H1 (cell line): ENCODE data around the gene FLOT1. TPM values are rescaled to one million over a fixed set of nuclear protein-coding genes. Genes with fewer than 3 reads are reported as not detected.
"Not testable (repeated sequence)": the region's sequence is repeated elsewhere in the genome, so short reads cannot be mapped to it uniquely, and the experiment has no call there.

ENCODE experiments used
- CTCF ChIA-PET: fragments of 300-600 bp; sonication (Branson Sonifier 250); formaldehyde crosslinking; loops from one replicate; lab custom pipeline; 2021; ENCODE audit not compliant: partially characterized antibody; lab: Charles Lee
- POLR2A ChIA-PET: fragments of 300-600 bp; sonication (Branson Sonifier 250); formaldehyde crosslinking; loops from one replicate; lab custom pipeline; 2021; ENCODE audit warnings: inconsistent platforms; ENCODE audit not compliant: partially characterized antibody; lab: Charles Lee
- DNase-seq, 2 experiments: peaks; one replicate each; pipeline versions ENCODE4 v3.0.0 to v3.0.0-alpha.2; 2010 to 2022; ENCODE audit warnings: low spot score in 2 of 2, low read depth in 1 of 2, mixed read lengths in 1 of 2
- FAIRE-seq: peaks from 2 replicates; lab custom pipeline; 2011; peaks lifted over from hg19 to GRCh38; lab: Jason Lieb, UNC
- H2AFZ ChIP-seq: 2 replicates; pipeline ENCODE4 v1.8.1; 2012; ENCODE audit warnings: low read length, inconsistent platforms
- H2AK5ac ChIP-seq: 2 replicates; pipeline ENCODE4 v1.6.1; 2013; ENCODE audit warnings: low read depth, low read length
- H2BK120ac ChIP-seq: replicated peaks from 2 replicates; pipeline ENCODE3; 2013; ENCODE audit warnings: low read depth, low read length, inconsistent platforms
- H2BK12ac ChIP-seq: 2 replicates; pipeline ENCODE4 v1.6.1; 2013; ENCODE audit warnings: low read depth, low read length
- H2BK15ac ChIP-seq: 2 replicates; pipeline ENCODE4 v1.6.1; 2013; ENCODE audit warnings: low read length
- H2BK20ac ChIP-seq: 2 replicates; pipeline ENCODE4 v1.6.1; 2013; ENCODE audit warnings: low read length
- H2BK5ac ChIP-seq: 2 replicates; pipeline ENCODE4 v1.6.1; 2013; ENCODE audit warnings: low read depth, low read length
- H3K14ac ChIP-seq: 2 replicates; pipeline ENCODE4 v1.6.1; 2013; ENCODE audit warnings: inconsistent platforms; ENCODE audit not compliant: insufficient read length
- H3K18ac ChIP-seq: 2 replicates; pipeline ENCODE4 v1.6.1; 2013; ENCODE audit warnings: low read length; ENCODE audit errors: extremely low read depth
- H3K23ac ChIP-seq: 2 replicates; pipeline ENCODE4 v1.6.1; 2013; ENCODE audit warnings: inconsistent platforms; ENCODE audit not compliant: insufficient read length
- H3K23me2 ChIP-seq: 2 replicates; pipeline ENCODE4 v1.6.1; 2013; ENCODE audit warnings: low read depth, low read length
- H3K27ac ChIP-seq: 2 replicates; pipeline ENCODE4 v1.6.1; 2011; ENCODE audit warnings: low read depth, low read length, inconsistent platforms
- H3K27me3 ChIP-seq, 4 experiments: replicated peaks in 1 of 4; 1 replicate in 1 of 4; 2 replicates in 3 of 4; pipeline versions ENCODE4 v1.6.1 to v1.8.1; 2011 to 2013; ENCODE audit warnings: low read length in 3 of 4, mild to moderate bottlenecking in 3 of 4, inconsistent platforms in 2 of 4, mixed read lengths in 2 of 4, moderate library complexity in 1 of 4; ENCODE audit not compliant: control insufficient read depth in 3 of 4, insufficient read depth in 3 of 4; ENCODE audit errors: extremely low read depth in 1 of 4
- H3K36me3 ChIP-seq, 4 experiments: 2 replicates each; pipeline versions ENCODE4 v1.6.1 to v1.8.1; 2011 to 2013; ENCODE audit warnings: mild to moderate bottlenecking in 4 of 4, low read length in 3 of 4, moderate library complexity in 2 of 4, control low read depth in 1 of 4, inconsistent platforms in 1 of 4; ENCODE audit not compliant: insufficient read depth in 4 of 4, control insufficient read depth in 2 of 4
- H3K4ac ChIP-seq: replicated peaks from 2 replicates; pipeline ENCODE3; 2013; ENCODE audit warnings: low read length, low read depth, mixed read lengths, inconsistent platforms; ENCODE audit not compliant: insufficient read length
- H3K4me1 ChIP-seq, 4 experiments: replicated peaks in 1 of 4; 1 replicate in 1 of 4; 2 replicates in 3 of 4; pipeline versions ENCODE4 v1.6.1 to v1.8.1; 2011 to 2013; ENCODE audit warnings: low read length in 3 of 4, inconsistent platforms in 2 of 4, mixed read lengths in 1 of 4; ENCODE audit not compliant: insufficient read depth in 4 of 4, control insufficient read depth in 3 of 4
- H3K4me2 ChIP-seq, 2 experiments: 2 replicates each; pipeline versions ENCODE4 v1.6.1 to v1.8.1; 2011 to 2013; ENCODE audit warnings: low read depth in 2 of 2, low read length in 2 of 2, control low read depth in 1 of 2, inconsistent platforms in 1 of 2, mild to moderate bottlenecking in 1 of 2; ENCODE audit not compliant: insufficient read depth in 1 of 2
- H3K4me3 ChIP-seq, 4 experiments: fragments of 200-600, 300-600 bp in 1 of 4; sonication (generic), shearing (Covaris generic), sonication (Bioruptor Twin) in 1 of 4; 2 replicates each; pipeline versions ENCODE4 v1.5.1 to v1.8.1; 2011 to 2016; ENCODE audit warnings: low read length in 4 of 4, low read depth in 3 of 4, control low read depth in 2 of 4, inconsistent platforms in 2 of 4, mild to moderate bottlenecking in 2 of 4, mixed read lengths in 1 of 4, moderate library complexity in 1 of 4; ENCODE audit not compliant: insufficient read depth in 2 of 4; ENCODE audit errors: extremely low read depth in 1 of 4
- H3K56ac ChIP-seq: replicated peaks from 2 replicates; pipeline ENCODE3; 2013; ENCODE audit warnings: low read depth, mild to moderate bottlenecking, mixed read lengths, low read length, inconsistent platforms; ENCODE audit not compliant: insufficient read length
- H3K79me1 ChIP-seq: 2 replicates; pipeline ENCODE4 v1.6.1; 2013; ENCODE audit warnings: low read depth, low read length, control low read depth
- H3K79me2 ChIP-seq, 2 experiments: 2 replicates each; pipeline versions ENCODE4 v1.6.1 to v1.8.1; 2012 to 2013; ENCODE audit warnings: low read length in 2 of 2, mild to moderate bottlenecking in 2 of 2, inconsistent platforms in 1 of 2; ENCODE audit not compliant: insufficient read depth in 2 of 2, control insufficient read depth in 1 of 2
- H3K9ac ChIP-seq, 4 experiments: replicated peaks in 1 of 4; 1 replicate in 1 of 4; 2 replicates in 3 of 4; pipeline versions ENCODE4 v1.6.1 to v1.8.1; 2011 to 2013; ENCODE audit warnings: low read depth in 3 of 4, low read length in 3 of 4, control low read depth in 2 of 4, mild to moderate bottlenecking in 2 of 4, moderate library complexity in 2 of 4, inconsistent platforms in 1 of 4; ENCODE audit errors: extremely low read depth in 1 of 4
- H3K9me3 ChIP-seq, 2 experiments: 2 replicates each; pipeline versions ENCODE4 v1.6.1 to v1.8.1; 2012 to 2013; ENCODE audit warnings: mild to moderate bottlenecking in 2 of 2, moderate library complexity in 2 of 2, control low read depth in 1 of 2, inconsistent platforms in 1 of 2, low read depth in 1 of 2, low read length in 1 of 2, mixed read lengths in 1 of 2; ENCODE audit not compliant: insufficient read depth in 2 of 2
- H4K20me1 ChIP-seq, 2 experiments: replicated peaks in 1 of 2; 2 replicates each; pipeline versions ENCODE3 to v1.8.1; 2011 to 2013; ENCODE audit warnings: inconsistent platforms in 2 of 2, low read length in 2 of 2, mild to moderate bottlenecking in 1 of 2; ENCODE audit not compliant: insufficient read depth in 2 of 2, control insufficient read depth in 1 of 2
- H4K5ac ChIP-seq: 2 replicates; pipeline ENCODE4 v1.6.1; 2013; ENCODE audit warnings: low read length, low read depth, mixed read lengths, inconsistent platforms; ENCODE audit not compliant: insufficient read length
- H4K8ac ChIP-seq: 2 replicates; pipeline ENCODE4 v1.8.0; 2013; ENCODE audit warnings: mild to moderate bottlenecking, moderate library complexity, low read length, inconsistent platforms; ENCODE audit not compliant: insufficient read depth; ENCODE audit errors: extremely low read depth
- H4K91ac ChIP-seq: replicated peaks from 2 replicates; pipeline ENCODE3; 2013; ENCODE audit warnings: low read length, mixed read lengths, inconsistent platforms; ENCODE audit not compliant: insufficient read length
- WGBS, 2 experiments: shearing (Covaris generic) in 1 of 2; methylation state at CpG; one replicate each; pipeline versions ENCODE4 v1.1.6 to v1.1.7; 2013 to 2015; ENCODE audit warnings: low lambda C conversion rate in 2 of 2, mixed read lengths in 2 of 2, inconsistent platforms in 1 of 2, low coverage in 1 of 2, missing lambda C conversion rate in 1 of 2; ENCODE audit not compliant: insufficient replicate concordance in 2 of 2, insufficient coverage in 1 of 2, insufficient read length in 1 of 2; ENCODE audit errors: extremely low coverage in 1 of 2, missing lambda C conversion rate in 1 of 2; 5-methylcytosine and 5-hydroxymethylcytosine counted together
- polyA plus RNA-seq, 7 experiments: library from polyadenylated mRNA; depleted of rRNA in 3 of 7; stranded (reverse) in 5 of 7; unstranded in 2 of 7; fragments of >200 nt in 5 of 7; fragments of 200-250 nt in 2 of 7; gene quantifications; 1 replicate in 5 of 7; 2 replicates in 1 of 7; 4 replicates in 1 of 7; pipeline versions ENCODE4 v1.2.1 to v1.2.3, GENCODE V29; 2011 to 2013; ENCODE audit warnings: missing spikeins in 2 of 7, mixed read lengths in 2 of 7
- total RNA-seq: library from RNA; stranded (reverse); fragmentation: NEBNext Ultra II Directional; extraction: Animal tissue kit (Norgen Biotek cat#: 25700); gene quantifications from 2 replicates; pipeline ENCODE4 v1.2.1, GENCODE V29; 2021

The FLOT1 gene
- total and polyA plus RNA-seq, 2 of the 8 experiments (the other 6 are each of a cell fraction or from before 2014, with no cell fraction given), result 87.5 to 88.1 TPM

GRCh38 chr6:30717845-30718720, 24.4 kb downstream of the FLOT1 start:
- DNase-seq, result not testable (repeated sequence)

More at GRCh38 chr6:30717845-30718720, 24.4 kb downstream of the FLOT1 start:
- H3K14ac ChIP-seq, H2BK15ac ChIP-seq, FAIRE-seq, H2BK20ac ChIP-seq, H3K79me1 ChIP-seq, H4K20me1 ChIP-seq, H3K9me3 ChIP-seq, H2AFZ ChIP-seq, H3K27me3 ChIP-seq, H3K23ac ChIP-seq, H3K4me1 ChIP-seq: not testable (repeated sequence)
- Histone ChIP-seq H3K56ac (peak overlapping the region; percentile 92), H2AK5ac (0 out of 2 replicates have a peak overlapping the region, but pooled peaks have one; percentile 57), H4K8ac (peak overlapping the region; percentile 94; the same call in 1 of the 2 replicates), H2BK5ac (peak overlapping the region; percentile 97), H2BK12ac (peak overlapping the region; percentile 75; the same call in 1 of the 2 replicates), H3K4me3 (peak overlapping the region; percentile 63 to 100 (median 82)), H3K4ac (peak overlapping the region; percentile 24), H3K27ac (peak overlapping the region; percentile 94), H3K23me2 (peaks cover 13% of the 10 kb centered on the region), H4K5ac (peak overlapping the region; percentile 92), H2BK120ac (peak overlapping the region; percentile 55), H4K91ac (peak overlapping the region; percentile 79), H3K4me2 (peak overlapping the region; percentile 79 to 81), H3K18ac (peak overlapping the region; percentile 52), H3K79me2 (peaks cover 6 to 43% of the 10 kb centered on the region in 2 experiments), H3K36me3 (peaks cover 16 to 30% (median 23%) of the 10 kb centered on the region in 4 experiments), H3K9ac (peak overlapping the region; percentile 8 to 94 (median 84))
- 78% methylated on average over 37 of the region's 37 CpGs; no CpG with 5 or more reads in 1 of the 2 experiments for WGBS, 2 experiments
- CTCF ChIA-PET, result interaction anchor here (0.8 to 8.2 kb wide), 9 partner anchors 14 to 369 kb away, joined by 3 to 61 read pairs (median 6); partner anchors contain the start of gene DHX16
- POLR2A ChIA-PET, result interaction anchor here (0.6 to 35.9 kb wide), 20 partner anchors 8 to 197 kb away, joined by 3 to 732 read pairs (median 4); partner anchors contain the start of genes C6orf136, DDR1, DHX16 and FLOT1
